ENCODE measurements around the gene MIGA2. TPM values are rescaled to one million over a fixed set of nuclear protein-coding genes. Genes with fewer than 3 reads are reported as not detected.

Gene MIGA2
- total RNA-seq, 4 donors from 2014 or later = 27.5 to 49.3 (median 29.8) TPM

GRCh38 chr9:129036923-129037766 is 719 bp downstream of the MIGA2 start:
- TF ChIP-seq CTCF (IDR thresholded peaks at IDR 0.05) (no peak), POLR2A (IDR thresholded peaks at IDR 0.05) (no peak)
- Histone ChIP-seq H3K27me3 (no peaks in the 10 kb centered on the region), H3K9me3 (no peaks in the 10 kb centered on the region), H3K36me3 (peaks cover 3 to 26% (median 6%) of the 10 kb centered on the region in 3 donors), H3K27ac (peak overlapping the region; percentile 82 to 96 (median 90)), H3K4me3 (peak overlapping the region; percentile 76 to 98 (median 90)), H3K4me1 (peaks cover 15 to 45% (median 18%) of the 10 kb centered on the region in 3 donors)
- DNase-seq = no peak
- 7% methylated on average over 24 to 26 of the region's 32 CpGs for WGBS, 2 donors
- intact Hi-C loops (cut with DNase I) = no loop called here

- H3K4me1 ChIP-seq = peaks cover 15 to 45% (median 18%) of the 10 kb centered on the region in 3 donors
These were observed 1.3 kb downstream of the MIGA2 start for GRCh38 chr9:129037767-129038098.

GRCh38 chr9:129038109-129038852 is 1.9 kb downstream of the MIGA2 start:
- intact Hi-C loops (cut with DNase I) = no loop called here
- TF ChIP-seq CTCF (IDR thresholded peaks at IDR 0.05) (no peak), POLR2A (IDR thresholded peaks at IDR 0.05) (no peak)
- Histone ChIP-seq H3K27me3 (no peaks in the 10 kb centered on the region), H3K9me3 (no peaks in the 10 kb centered on the region), H3K36me3 (peaks cover 11 to 37% (median 12%) of the 10 kb centered on the region in 3 donors), H3K4me3 (peak overlapping the region; percentile 76 to 98 (median 90)), H3K27ac (peak overlapping the region; percentile 82 to 96 (median 90)), H3K4me1 (peaks cover 15 to 45% (median 18%) of the 10 kb centered on the region in 3 donors)
- 38 to 86% methylated on average over 1 to 7 of the region's 8 CpGs for WGBS, 2 donors
- no peak for DNase-seq

More at GRCh38 chr9:129037767-129038098, 1.3 kb downstream of the MIGA2 start:
- Histone ChIP-seq H3K9me3 (no peaks in the 10 kb centered on the region), H3K4me3 (peak overlapping the region; percentile 76 to 98 (median 90)), H3K27ac (peak overlapping the region; percentile 82 to 96 (median 90)), H3K36me3 (peaks cover 9 to 32% (median 11%) of the 10 kb centered on the region in 3 donors), H3K27me3 (no peaks in the 10 kb centered on the region)
- intact Hi-C loops (cut with DNase I) = no loop called here
- TF ChIP-seq CTCF (IDR thresholded peaks at IDR 0.05) (no peak), POLR2A (IDR thresholded peaks at IDR 0.05) (no peak)
- DNase-seq = no peak
- 27% methylated on average over 2 of the region's 6 CpGs; no CpG with 5 or more reads in 1 of the 2 donors for WGBS, 2 donors

- Histone ChIP-seq H3K9me3 (no peaks in the 10 kb centered on the region), H3K27me3 (no peaks in the 10 kb centered on the region), H3K27ac (no peak overlapping the region), H3K4me1 (peaks cover 15 to 45% (median 18%) of the 10 kb centered on the region in 3 donors), H3K4me3 (no peak overlapping the region), H3K36me3 (peaks cover 17 to 56% (median 24%) of the 10 kb centered on the region in 3 donors)
- TF ChIP-seq CTCF (IDR thresholded peaks at IDR 0.05) (no peak), POLR2A (IDR thresholded peaks at IDR 0.05) (no peak)
- 87 to 91% methylated on average over 4 to 7 of the region's 12 CpGs for WGBS, 2 donors
- DNase-seq = no peak
- intact Hi-C loops (cut with DNase I) = no loop called here
These were observed 3.8 kb downstream of the MIGA2 start for GRCh38 chr9:129040113-129040643.

All from esophagus squamous epithelium (tissue), 5 donors.